IMR-90 (cell line): ENCODE results near the gene PACSIN2.

Source experiments
- FOS ChIP-seq: fragments of 150-350 bp; IDR thresholded peaks from 2 replicates; pipeline ENCODE4 v1.6.1; 2016; ENCODE audit warnings: low read depth, low read length
- POLR2A ChIP-seq: IDR thresholded peaks from 2 replicates; pipeline ENCODE4 v1.6.1; 2012; ENCODE audit warnings: mild to moderate bottlenecking, low read depth, low read length
- TF ChIP-seq, protein P1 (sequence below): conservative IDR thresholded peaks from 2 replicates; pipeline ENCODE4 v1.5.1; 2012; ENCODE audit warnings: mild to moderate bottlenecking, low read depth, low read length, improper control_type of control experiment

DNA sequence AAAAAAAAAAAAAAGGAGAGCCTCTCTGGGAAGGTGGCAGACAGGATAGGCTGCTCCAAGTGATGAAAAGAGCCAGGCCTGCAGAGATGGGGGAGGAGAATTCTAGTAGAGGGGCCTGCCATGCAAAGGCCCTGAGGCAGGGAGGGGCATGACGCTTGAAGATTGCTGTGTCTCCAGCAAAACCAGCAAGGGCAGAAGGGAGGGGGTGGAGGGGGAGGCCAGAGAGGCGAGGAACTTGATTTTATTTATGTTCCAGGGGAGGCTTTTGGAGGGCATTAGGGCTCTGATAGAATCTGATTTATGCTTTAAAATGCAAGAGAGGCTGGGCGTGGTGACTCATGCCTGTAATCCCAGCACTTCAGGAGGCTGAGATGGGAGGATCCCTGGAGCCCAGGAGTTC is 16.7 kb upstream of the PACSIN2 start:
- TF ChIP-seq POLR2A (no peak), FOS (no peak)
- TF ChIP-seq, protein P1, sequence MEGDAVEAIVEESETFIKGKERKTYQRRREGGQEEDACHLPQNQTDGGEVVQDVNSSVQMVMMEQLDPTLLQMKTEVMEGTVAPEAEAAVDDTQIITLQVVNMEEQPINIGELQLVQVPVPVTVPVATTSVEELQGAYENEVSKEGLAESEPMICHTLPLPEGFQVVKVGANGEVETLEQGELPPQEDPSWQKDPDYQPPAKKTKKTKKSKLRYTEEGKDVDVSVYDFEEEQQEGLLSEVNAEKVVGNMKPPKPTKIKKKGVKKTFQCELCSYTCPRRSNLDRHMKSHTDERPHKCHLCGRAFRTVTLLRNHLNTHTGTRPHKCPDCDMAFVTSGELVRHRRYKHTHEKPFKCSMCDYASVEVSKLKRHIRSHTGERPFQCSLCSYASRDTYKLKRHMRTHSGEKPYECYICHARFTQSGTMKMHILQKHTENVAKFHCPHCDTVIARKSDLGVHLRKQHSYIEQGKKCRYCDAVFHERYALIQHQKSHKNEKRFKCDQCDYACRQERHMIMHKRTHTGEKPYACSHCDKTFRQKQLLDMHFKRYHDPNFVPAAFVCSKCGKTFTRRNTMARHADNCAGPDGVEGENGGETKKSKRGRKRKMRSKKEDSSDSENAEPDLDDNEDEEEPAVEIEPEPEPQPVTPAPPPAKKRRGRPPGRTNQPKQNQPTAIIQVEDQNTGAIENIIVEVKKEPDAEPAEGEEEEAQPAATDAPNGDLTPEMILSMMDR: no peak
